Liver (tissue), 9 donors: Measurements from ENCODE around the gene PEX3. TPM values are rescaled to one million over a fixed set of nuclear protein-coding genes. Genes with fewer than 3 reads are reported as not detected.

Experiments
- DNase-seq: peaks from one replicate; pipeline ENCODE4 v3.0.0-alpha.2; 2017; ENCODE audit warnings: low spot score
- H3K27ac ChIP-seq, 2 donors: one replicate each; pipeline ENCODE4 v1.7.0; 2013; ENCODE audit warnings: inconsistent platforms in 2 of 2, low read length in 2 of 2, control low read depth in 1 of 2, low read depth in 1 of 2, mild to moderate bottlenecking in 1 of 2
- H3K27me3 ChIP-seq, 4 donors: one replicate each; pipeline versions ENCODE4 v1.6.1 to v1.7.0; 2013; ENCODE audit warnings: low read length in 3 of 4, inconsistent platforms in 1 of 4, mild to moderate bottlenecking in 1 of 4, moderate library complexity in 1 of 4; ENCODE audit not compliant: control insufficient read depth in 4 of 4, insufficient read depth in 4 of 4
- H3K36me3 ChIP-seq, 4 donors: one replicate each; pipeline versions ENCODE4 v1.6.1 to v1.7.0; 2013; ENCODE audit warnings: low read length in 3 of 4, mild to moderate bottlenecking in 3 of 4, low read depth in 1 of 4, moderate library complexity in 1 of 4; ENCODE audit not compliant: control insufficient read depth in 4 of 4, insufficient read depth in 3 of 4
- H3K4me1 ChIP-seq, 4 donors: one replicate each; pipeline versions ENCODE4 v1.6.1 to v1.7.0; 2013; ENCODE audit warnings: low read length in 3 of 4, mild to moderate bottlenecking in 3 of 4, moderate library complexity in 1 of 4; ENCODE audit not compliant: control insufficient read depth in 4 of 4, insufficient read depth in 4 of 4
- H3K4me3 ChIP-seq, 3 donors: one replicate each; pipeline versions ENCODE4 v1.6.1 to v1.7.0; 2013; ENCODE audit warnings: low read length in 3 of 3, control low read depth in 1 of 3, low read depth in 1 of 3, mild to moderate bottlenecking in 1 of 3
- H3K9ac ChIP-seq, 2 donors: one replicate each; pipeline ENCODE4 v1.7.0; 2013; ENCODE audit warnings: low read length in 2 of 2, mild to moderate bottlenecking in 2 of 2, moderate library complexity in 2 of 2, control low read depth in 1 of 2, low read depth in 1 of 2
- H3K9me3 ChIP-seq, 4 donors: one replicate each; pipeline versions ENCODE4 v1.6.1 to v1.7.0; 2013; ENCODE audit warnings: low read length in 3 of 4; ENCODE audit not compliant: control insufficient read depth in 4 of 4
- EGR1 ChIP-seq, 2 donors: IDR thresholded peaks; 2 replicates each; pipeline ENCODE4 v1.6.1; 2016 to 2018; ENCODE audit warnings: antibody characterized with exemption in 2 of 2, low read depth in 2 of 2
- FOXA1 ChIP-seq: IDR thresholded peaks from 2 replicates; pipeline ENCODE4 v1.6.1; 2016; ENCODE audit warnings: antibody characterized with exemption
- FOXA2 ChIP-seq: IDR thresholded peaks from 2 replicates; pipeline ENCODE4 v1.6.1; 2016; ENCODE audit warnings: antibody characterized with exemption
- HNF4A ChIP-seq, 2 donors: conservative IDR thresholded peaks; 2 replicates each; pipeline ENCODE4 v1.6.1; 2016; ENCODE audit warnings: antibody characterized with exemption in 2 of 2, mild to moderate bottlenecking in 2 of 2
- HNF4G ChIP-seq: IDR thresholded peaks from 2 replicates; pipeline ENCODE4 v1.6.1; 2016; ENCODE audit warnings: antibody characterized with exemption
- JUND ChIP-seq, 2 donors: IDR thresholded peaks; 2 replicates each; pipeline ENCODE4 v1.6.1; 2016; ENCODE audit warnings: antibody characterized with exemption in 2 of 2
- NR2F2 ChIP-seq: IDR thresholded peaks from 2 replicates; pipeline ENCODE4 v1.6.1; 2016; ENCODE audit warnings: antibody characterized with exemption
- RAD21 ChIP-seq, 2 donors: IDR thresholded peaks; 2 replicates each; pipeline ENCODE4 v1.6.1; 2016; ENCODE audit warnings: antibody characterized with exemption in 2 of 2, mild to moderate bottlenecking in 2 of 2
- RXRA ChIP-seq, 2 donors: IDR thresholded peaks; 2 replicates each; pipeline ENCODE4 v1.6.1; 2017 to 2018; ENCODE audit warnings: antibody characterized with exemption in 2 of 2, mild to moderate bottlenecking in 1 of 2
- SP1 ChIP-seq: IDR thresholded peaks from 2 replicates; pipeline ENCODE4 v1.6.1; 2018; ENCODE audit warnings: antibody characterized with exemption, mild to moderate bottlenecking
- TAF1 ChIP-seq: conservative IDR thresholded peaks from 2 replicates; pipeline ENCODE4 v1.6.1; 2016; ENCODE audit warnings: antibody characterized with exemption, mild to moderate bottlenecking
- YY1 ChIP-seq: IDR thresholded peaks from 2 replicates; pipeline ENCODE4 v1.6.1; 2016; ENCODE audit warnings: antibody characterized with exemption, mild to moderate bottlenecking
- ZBTB33 ChIP-seq: IDR thresholded peaks from 2 replicates; pipeline ENCODE4 v1.6.1; 2016; ENCODE audit warnings: antibody characterized with exemption
- WGBS: extraction: QIAGEN DNeasy Blood & Tissue Kit; methylation state at CpG from one replicate; pipeline ENCODE4 v1.1.7; 2013; 5-methylcytosine and 5-hydroxymethylcytosine counted together
- polyA plus RNA-seq, 2 donors: library from polyadenylated mRNA; stranded (reverse) in 1 of 2; unstranded in 1 of 2; fragments of 200-250 nt in 1 of 2; fragments of >200 nt in 1 of 2; fragmentation: Nextera tagmentation in 1 of 2; extraction: Ambion mirVana in 1 of 2; gene quantifications; one replicate each; pipeline versions ENCODE4 v1.2.1 to v1.2.3, GENCODE V29; 2013 to 2015
- total RNA-seq, 2 donors: library from RNA; depleted of rRNA; stranded (reverse); fragments of >200 nt; gene quantifications; one replicate each; pipeline ENCODE4 v1.2.3, GENCODE V29; 2014
- TF ChIP-seq, protein P1 (sequence below): IDR thresholded peaks from 2 replicates; pipeline ENCODE4 v1.6.1; 2016; ENCODE audit warnings: antibody characterized with exemption
- TF ChIP-seq, protein P2 (sequence below): IDR thresholded peaks from 2 replicates; pipeline ENCODE4 v1.6.1; 2016; ENCODE audit warnings: antibody characterized with exemption, mild to moderate bottlenecking
- TF ChIP-seq, protein P3 (sequence below): fragments of 150-350 bp; IDR thresholded peaks from 2 replicates; pipeline ENCODE4 v1.5.1; 2017; ENCODE audit warnings: improper control_type of control experiment, low read depth, low read length; ENCODE audit not compliant: missing input control
- TF ChIP-seq, protein P4 (sequence below): IDR thresholded peaks from 2 replicates; pipeline ENCODE4 v1.6.1; 2016; ENCODE audit warnings: antibody characterized with exemption
- donor health status: healthy.
- donor health status: healthy.
- donor health status: healthy.
- donor health status: healthy.
- donor health status: healthy.

Gene PEX3
- total and polyA plus RNA-seq, 4 donors: 12.7 to 27.2 (median 15.2) TPM

DNA sequence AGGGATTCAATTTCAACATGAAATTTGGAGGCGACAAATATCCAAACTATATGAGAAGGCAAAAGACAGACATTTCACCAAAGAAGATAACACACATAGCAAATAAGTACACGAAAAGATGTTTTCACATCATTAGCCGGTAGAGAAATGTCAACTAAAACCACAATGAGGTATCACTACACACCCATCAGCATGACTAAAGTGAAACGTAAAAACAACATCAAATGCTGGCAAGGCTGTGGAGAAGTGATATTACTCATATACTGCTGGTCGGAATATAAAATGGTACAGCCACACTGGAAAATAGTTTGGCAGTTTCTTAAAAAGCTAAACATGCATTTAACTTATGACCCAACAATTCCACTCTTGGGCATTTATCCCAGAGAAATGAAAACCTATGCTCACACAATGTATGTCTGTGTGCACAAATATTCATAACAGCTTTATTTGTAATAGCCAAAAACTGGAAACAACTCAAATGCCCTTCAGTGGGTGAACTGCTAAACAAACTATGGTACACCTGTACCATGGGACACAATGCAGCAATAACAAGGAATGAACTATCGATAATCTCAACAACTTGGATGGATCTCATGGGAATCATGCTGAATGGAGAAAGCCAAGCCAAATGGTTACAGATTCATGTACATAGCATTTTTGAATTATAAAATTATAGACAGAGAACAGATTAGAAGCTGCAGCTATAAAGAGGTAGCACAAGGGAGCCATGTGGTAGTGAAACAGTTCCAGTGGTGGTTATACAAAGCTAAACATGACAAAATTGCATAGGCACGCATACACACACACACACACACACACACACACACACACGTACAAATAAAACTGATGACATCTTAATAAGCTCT, 8.7 kb upstream of the PEX3 start:
- 92% methylated on average over 8 of the region's 8 CpGs for WGBS
- Histone ChIP-seq H3K9me3 (no peaks in the 10 kb centered on the region), H3K4me1 (no peaks in the 10 kb centered on the region), H3K27ac (no peak overlapping the region), H3K9ac (no peak overlapping the region), H3K27me3 (no peaks in the 10 kb centered on the region), H3K36me3 (peaks cover 0 to 7% (median 2%) of the 10 kb centered on the region in 4 donors), H3K4me3 (no peak overlapping the region)
- DNase-seq: no peak
- TF ChIP-seq, protein P1, sequence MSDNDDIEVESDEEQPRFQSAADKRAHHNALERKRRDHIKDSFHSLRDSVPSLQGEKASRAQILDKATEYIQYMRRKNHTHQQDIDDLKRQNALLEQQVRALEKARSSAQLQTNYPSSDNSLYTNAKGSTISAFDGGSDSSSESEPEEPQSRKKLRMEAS: no peak
- TF ChIP-seq HNF4A (conservative IDR thresholded peaks at IDR 0.05): no peak
- TF ChIP-seq FOXA2: no peak
- TF ChIP-seq, protein P2, sequence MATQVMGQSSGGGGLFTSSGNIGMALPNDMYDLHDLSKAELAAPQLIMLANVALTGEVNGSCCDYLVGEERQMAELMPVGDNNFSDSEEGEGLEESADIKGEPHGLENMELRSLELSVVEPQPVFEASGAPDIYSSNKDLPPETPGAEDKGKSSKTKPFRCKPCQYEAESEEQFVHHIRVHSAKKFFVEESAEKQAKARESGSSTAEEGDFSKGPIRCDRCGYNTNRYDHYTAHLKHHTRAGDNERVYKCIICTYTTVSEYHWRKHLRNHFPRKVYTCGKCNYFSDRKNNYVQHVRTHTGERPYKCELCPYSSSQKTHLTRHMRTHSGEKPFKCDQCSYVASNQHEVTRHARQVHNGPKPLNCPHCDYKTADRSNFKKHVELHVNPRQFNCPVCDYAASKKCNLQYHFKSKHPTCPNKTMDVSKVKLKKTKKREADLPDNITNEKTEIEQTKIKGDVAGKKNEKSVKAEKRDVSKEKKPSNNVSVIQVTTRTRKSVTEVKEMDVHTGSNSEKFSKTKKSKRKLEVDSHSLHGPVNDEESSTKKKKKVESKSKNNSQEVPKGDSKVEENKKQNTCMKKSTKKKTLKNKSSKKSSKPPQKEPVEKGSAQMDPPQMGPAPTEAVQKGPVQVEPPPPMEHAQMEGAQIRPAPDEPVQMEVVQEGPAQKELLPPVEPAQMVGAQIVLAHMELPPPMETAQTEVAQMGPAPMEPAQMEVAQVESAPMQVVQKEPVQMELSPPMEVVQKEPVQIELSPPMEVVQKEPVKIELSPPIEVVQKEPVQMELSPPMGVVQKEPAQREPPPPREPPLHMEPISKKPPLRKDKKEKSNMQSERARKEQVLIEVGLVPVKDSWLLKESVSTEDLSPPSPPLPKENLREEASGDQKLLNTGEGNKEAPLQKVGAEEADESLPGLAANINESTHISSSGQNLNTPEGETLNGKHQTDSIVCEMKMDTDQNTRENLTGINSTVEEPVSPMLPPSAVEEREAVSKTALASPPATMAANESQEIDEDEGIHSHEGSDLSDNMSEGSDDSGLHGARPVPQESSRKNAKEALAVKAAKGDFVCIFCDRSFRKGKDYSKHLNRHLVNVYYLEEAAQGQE: no peak
- no peak for TF ChIP-seq YY1
- no peak for TF ChIP-seq RXRA (IDR thresholded peaks at IDR 0.05)
- no peak for TF ChIP-seq HNF4G
- TF ChIP-seq, protein P3, sequence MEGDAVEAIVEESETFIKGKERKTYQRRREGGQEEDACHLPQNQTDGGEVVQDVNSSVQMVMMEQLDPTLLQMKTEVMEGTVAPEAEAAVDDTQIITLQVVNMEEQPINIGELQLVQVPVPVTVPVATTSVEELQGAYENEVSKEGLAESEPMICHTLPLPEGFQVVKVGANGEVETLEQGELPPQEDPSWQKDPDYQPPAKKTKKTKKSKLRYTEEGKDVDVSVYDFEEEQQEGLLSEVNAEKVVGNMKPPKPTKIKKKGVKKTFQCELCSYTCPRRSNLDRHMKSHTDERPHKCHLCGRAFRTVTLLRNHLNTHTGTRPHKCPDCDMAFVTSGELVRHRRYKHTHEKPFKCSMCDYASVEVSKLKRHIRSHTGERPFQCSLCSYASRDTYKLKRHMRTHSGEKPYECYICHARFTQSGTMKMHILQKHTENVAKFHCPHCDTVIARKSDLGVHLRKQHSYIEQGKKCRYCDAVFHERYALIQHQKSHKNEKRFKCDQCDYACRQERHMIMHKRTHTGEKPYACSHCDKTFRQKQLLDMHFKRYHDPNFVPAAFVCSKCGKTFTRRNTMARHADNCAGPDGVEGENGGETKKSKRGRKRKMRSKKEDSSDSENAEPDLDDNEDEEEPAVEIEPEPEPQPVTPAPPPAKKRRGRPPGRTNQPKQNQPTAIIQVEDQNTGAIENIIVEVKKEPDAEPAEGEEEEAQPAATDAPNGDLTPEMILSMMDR: no peak
- TF ChIP-seq RAD21 (IDR thresholded peaks at IDR 0.05): no peak
- TF ChIP-seq NR2F2: no peak
- TF ChIP-seq JUND (IDR thresholded peaks at IDR 0.05): no peak
- TF ChIP-seq EGR1 (IDR thresholded peaks at IDR 0.05; ENCODE audit: low read depth in 2 of 2): no peak
- TF ChIP-seq TAF1: no peak
- TF ChIP-seq ZBTB33: no peak
- no peak for TF ChIP-seq SP1
- TF ChIP-seq, protein P4, sequence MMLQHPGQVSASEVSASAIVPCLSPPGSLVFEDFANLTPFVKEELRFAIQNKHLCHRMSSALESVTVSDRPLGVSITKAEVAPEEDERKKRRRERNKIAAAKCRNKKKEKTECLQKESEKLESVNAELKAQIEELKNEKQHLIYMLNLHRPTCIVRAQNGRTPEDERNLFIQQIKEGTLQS: no peak
- TF ChIP-seq FOXA1: no peak
